Lower lobe of right lung (tissue), 2 donors: ENCODE data around the gene THOC6. TPM values are rescaled to one million over a fixed set of nuclear protein-coding genes. Genes with fewer than 3 reads are reported as not detected.

Experiments
- ATAC-seq, 2 donors: fragments of 200-7000 bp; cut with Tn5 transposase; one replicate each; pipeline ENCODE4 v1.9.1; 2020 to 2022; ENCODE audit warnings: mild to moderate bottlenecking in 2 of 2, moderate library complexity in 2 of 2
- DNase-seq: peaks from one replicate; pipeline ENCODE4 v3.0.0-alpha.2; 2020
- H3K27ac ChIP-seq: fragments of 200-600 bp; one replicate; pipeline ENCODE4 v1.8.0; 2022
- H3K27me3 ChIP-seq: fragments of 200-600 bp; one replicate; pipeline ENCODE4 v1.8.0; 2022; ENCODE audit warnings: low read depth
- H3K36me3 ChIP-seq: fragments of 200-600 bp; one replicate; pipeline ENCODE4 v1.8.0; 2022; ENCODE audit warnings: mild to moderate bottlenecking
- H3K4me1 ChIP-seq: fragments of 200-600 bp; one replicate; pipeline ENCODE4 v1.8.0; 2022
- H3K4me3 ChIP-seq: fragments of 200-600 bp; one replicate; pipeline ENCODE4 v1.8.0; 2022; ENCODE audit warnings: mild to moderate bottlenecking
- H3K9me3 ChIP-seq: fragments of 200-600 bp; one replicate; pipeline ENCODE4 v1.8.0; 2022
- intact Hi-C: fragments of 100-400 bp; cut with DNase I; formaldehyde crosslinking; loops from one replicate; pipeline ENCODE4 v1.11.0; 2022
- total RNA-seq: library from RNA; stranded (reverse); fragmentation: NEBNext Ultra II Directional; extraction: Animal tissue kit (Norgen Biotek cat#: 25700); gene quantifications from one replicate; pipeline ENCODE4 v1.2.1, GENCODE V29; 2021
- TF ChIP-seq, protein P1 (sequence below): fragments of 200-600 bp; IDR thresholded peaks from one replicate; pipeline ENCODE4 v1.8.0; 2022; ENCODE audit warnings: antibody characterized with exemption, mild to moderate bottlenecking
- donor health status: DM: no; HTN: yes; CAD: no; lungs with severe emphysema.

THOC6 gene
- total RNA-seq, 1 donor from 2014 or later: 26.8 TPM

- intact Hi-C loops: no loop called here
- peaks cover 30% of the 10 kb centered on the region for H3K4me1 ChIP-seq
- H3K9me3 ChIP-seq: no peaks in the 10 kb centered on the region
- TF ChIP-seq, protein P1, sequence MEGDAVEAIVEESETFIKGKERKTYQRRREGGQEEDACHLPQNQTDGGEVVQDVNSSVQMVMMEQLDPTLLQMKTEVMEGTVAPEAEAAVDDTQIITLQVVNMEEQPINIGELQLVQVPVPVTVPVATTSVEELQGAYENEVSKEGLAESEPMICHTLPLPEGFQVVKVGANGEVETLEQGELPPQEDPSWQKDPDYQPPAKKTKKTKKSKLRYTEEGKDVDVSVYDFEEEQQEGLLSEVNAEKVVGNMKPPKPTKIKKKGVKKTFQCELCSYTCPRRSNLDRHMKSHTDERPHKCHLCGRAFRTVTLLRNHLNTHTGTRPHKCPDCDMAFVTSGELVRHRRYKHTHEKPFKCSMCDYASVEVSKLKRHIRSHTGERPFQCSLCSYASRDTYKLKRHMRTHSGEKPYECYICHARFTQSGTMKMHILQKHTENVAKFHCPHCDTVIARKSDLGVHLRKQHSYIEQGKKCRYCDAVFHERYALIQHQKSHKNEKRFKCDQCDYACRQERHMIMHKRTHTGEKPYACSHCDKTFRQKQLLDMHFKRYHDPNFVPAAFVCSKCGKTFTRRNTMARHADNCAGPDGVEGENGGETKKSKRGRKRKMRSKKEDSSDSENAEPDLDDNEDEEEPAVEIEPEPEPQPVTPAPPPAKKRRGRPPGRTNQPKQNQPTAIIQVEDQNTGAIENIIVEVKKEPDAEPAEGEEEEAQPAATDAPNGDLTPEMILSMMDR: no peak
- peak overlapping the region; percentile 91 for H3K4me3 ChIP-seq
- H3K27me3 ChIP-seq: no peaks in the 10 kb centered on the region
- no peak for ATAC-seq
- no peaks in the 10 kb centered on the region for H3K36me3 ChIP-seq
- no peak for DNase-seq
- no peak overlapping the region for H3K27ac ChIP-seq
Measured at GRCh38 chr16:3057181-3058138, 33.6 kb downstream of the THOC6 start.

DNA sequence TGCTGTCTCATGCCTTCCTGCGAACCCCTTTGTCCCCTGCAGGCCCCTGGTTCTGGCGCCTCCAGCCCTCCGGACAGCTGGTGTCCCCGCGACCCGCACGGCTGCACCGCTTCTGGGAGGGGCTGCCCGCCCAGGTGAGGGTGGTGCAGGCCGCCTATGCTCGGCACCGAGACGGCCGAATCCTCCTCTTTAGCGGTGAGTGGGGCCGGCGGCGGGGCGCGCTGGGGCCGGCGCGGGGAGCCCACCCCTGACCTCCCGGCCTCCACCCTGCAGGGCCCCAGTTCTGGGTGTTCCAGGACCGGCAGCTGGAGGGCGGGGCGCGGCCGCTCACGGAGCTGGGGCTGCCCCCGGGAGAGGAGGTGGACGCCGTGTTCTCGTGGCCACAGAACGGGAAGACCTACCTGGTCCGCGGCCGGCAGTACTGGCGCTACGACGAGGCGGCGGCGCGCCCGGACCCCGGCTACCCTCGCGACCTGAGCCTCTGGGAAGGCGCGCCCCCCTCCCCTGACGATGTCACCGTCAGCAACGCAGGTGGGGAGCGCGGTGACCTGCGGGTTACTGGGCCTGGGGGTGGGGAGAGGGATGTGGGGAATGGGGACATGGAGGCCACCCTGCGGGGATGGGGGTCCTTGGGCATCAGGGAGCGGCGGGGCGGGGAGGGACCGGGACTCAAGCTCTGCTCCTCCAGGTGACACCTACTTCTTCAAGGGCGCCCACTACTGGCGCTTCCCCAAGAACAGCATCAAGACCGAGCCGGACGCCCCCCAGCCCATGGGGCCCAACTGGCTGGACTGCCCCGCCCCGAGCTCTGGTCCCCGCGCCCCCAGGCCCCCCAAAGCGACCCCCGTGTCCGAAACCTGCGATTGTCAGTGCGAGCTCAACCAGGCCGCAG, 34.5 kb downstream of the THOC6 start:
- ATAC-seq (peak; percentile 52 to 64), DNase-seq (peak; percentile 77)
- intact Hi-C loops: no loop called here
- Histone ChIP-seq H3K4me3 (peak overlapping the region; percentile 91), H3K4me1 (peaks cover 30% of the 10 kb centered on the region), H3K36me3 (no peaks in the 10 kb centered on the region), H3K9me3 (no peaks in the 10 kb centered on the region), H3K27me3 (no peaks in the 10 kb centered on the region), H3K27ac (peak overlapping the region; percentile 86)
- TF ChIP-seq, protein P1: no peak

- TF ChIP-seq, protein P1: peak; percentile 87
- peak overlapping the region; percentile 86 for H3K27ac ChIP-seq
- no peaks in the 10 kb centered on the region for H3K36me3 ChIP-seq
- peak; percentile 96 to 97 for ATAC-seq
- no peaks in the 10 kb centered on the region for H3K27me3 ChIP-seq
- intact Hi-C loops: no loop called here
- no peaks in the 10 kb centered on the region for H3K9me3 ChIP-seq
- peak; percentile 92 for DNase-seq
- H3K4me3 ChIP-seq: peak overlapping the region; percentile 91
- H3K4me1 ChIP-seq: peaks cover 30% of the 10 kb centered on the region
Measured at GRCh38 chr16:3059041-3059722, 35.3 kb downstream of the THOC6 start.

- no peak for ATAC-seq
- Histone ChIP-seq H3K4me1 (peaks cover 33% of the 10 kb centered on the region), H3K36me3 (no peaks in the 10 kb centered on the region), H3K4me3 (peak overlapping the region; percentile 91), H3K27ac (peak overlapping the region; percentile 86), H3K27me3 (no peaks in the 10 kb centered on the region), H3K9me3 (no peaks in the 10 kb centered on the region)
- TF ChIP-seq, protein P1: no peak
- DNase-seq: no peak
- intact Hi-C loops: no loop called here
Measured at GRCh38 chr16:3059723-3060242, 35.9 kb downstream of the THOC6 start.
